ENCODE measurements around the gene RYR2. TPM values are rescaled to one million over a fixed set of nuclear protein-coding genes. Genes with fewer than 3 reads are reported as not detected.

RYR2 gene
- total RNA-seq, 2 experiments from 2014 or later, result not detected

- intact Hi-C loops (cut with micrococcal nuclease; ENCODE audit: unreplicated experiment), result no loop called here
- BruUV-seq (replicated peaks), result no TSS peak
- Histone ChIP-seq H3K9me2 (ENCODE audit: insufficient read depth, low read length) (no peaks in the 10 kb centered on the region), H3K9me3 (ENCODE audit: low read length) (no peaks in the 10 kb centered on the region), H3K4me1 (ENCODE audit: insufficient read depth, low read length, poor library complexity, severe bottlenecking) (no peaks in the 10 kb centered on the region), H4K20me1 (ENCODE audit: insufficient read depth, low read length) (no peaks in the 10 kb centered on the region), H3K79me2 (ENCODE audit: insufficient read depth, low read depth, low read length) (no peaks in the 10 kb centered on the region), H2AFZ (ENCODE audit: low read length) (no peak overlapping the region), H3K36me3 (ENCODE audit: insufficient read depth, low read length) (no peaks in the 10 kb centered on the region), H3K4me3 (ENCODE audit: low read depth, low read length, poor library complexity, severe bottlenecking) (no peak overlapping the region), H3K27ac (ENCODE audit: low read depth, low read length, poor library complexity, severe bottlenecking) (no peak overlapping the region), H3K4me2 (ENCODE audit: low read length) (no peak overlapping the region)
- no peak for TF ChIP-seq CTCF (conservative IDR thresholded peaks at IDR 0.05; ENCODE audit: low read length)
- TF ChIP-seq EZH2phosphoT487 (IDR thresholded peaks at IDR 0.05; ENCODE audit: borderline replicate concordance, low read depth, low read length), result no peak
- POLR2A ChIA-PET, result interaction anchor here (0.7 kb wide), 1 partner anchor 1548 kb away, joined by 3 read pairs; no protein-coding TSS in a partner anchor
- CTCF ChIA-PET (ENCODE audit: unreplicated experiment), result no interaction called here
- no peak for DNase-seq (ENCODE audit: low spot score)
Measured at GRCh38 chr1:237878406-237878805, 836.4 kb downstream of the RYR2 start.

- BruUV-seq (replicated peaks), result no TSS peak
- Histone ChIP-seq H3K36me3 (ENCODE audit: insufficient read depth, low read length) (no peaks in the 10 kb centered on the region), H3K9me2 (ENCODE audit: insufficient read depth, low read length) (no peaks in the 10 kb centered on the region), H2AFZ (ENCODE audit: low read length) (no peak overlapping the region), H3K9me3 (ENCODE audit: low read length) (no peaks in the 10 kb centered on the region), H3K79me2 (ENCODE audit: insufficient read depth, low read depth, low read length) (no peaks in the 10 kb centered on the region), H3K4me1 (ENCODE audit: insufficient read depth, low read length, poor library complexity, severe bottlenecking) (no peaks in the 10 kb centered on the region), H3K27ac (ENCODE audit: low read depth, low read length, poor library complexity, severe bottlenecking) (no peak overlapping the region), H3K4me2 (ENCODE audit: low read length) (no peak overlapping the region), H4K20me1 (ENCODE audit: insufficient read depth, low read length) (no peaks in the 10 kb centered on the region), H3K4me3 (ENCODE audit: low read depth, low read length, poor library complexity, severe bottlenecking) (no peak overlapping the region)
- no peak for DNase-seq (ENCODE audit: low spot score)
- ChIA-PET POLR2A (interaction anchor here (0.6 to 0.7 kb wide), 2 partner anchors 26 to 1549 kb away, joined by 3 read pairs; no protein-coding TSS in a partner anchor), CTCF (ENCODE audit: unreplicated experiment) (no interaction called here)
- TF ChIP-seq CTCF (conservative IDR thresholded peaks at IDR 0.05; ENCODE audit: low read length) (no peak), EZH2phosphoT487 (IDR thresholded peaks at IDR 0.05; ENCODE audit: borderline replicate concordance, low read depth, low read length) (no peak)
- intact Hi-C loops (cut with micrococcal nuclease; ENCODE audit: unreplicated experiment), result no loop called here
Measured at GRCh38 chr1:237879195-237879594, 837.2 kb downstream of the RYR2 start.

Small RNAs within 50 kb of the gene (microRNA-seq; reads per million reads assigned to microRNA genes)
- not detected for gene MIR4428 (ENCODE audit: borderline replicate concordance)

Small RNAs within 50 kb of the gene (small RNA-seq; reads per million reads assigned to genes)
- gene MIR4428 (not detected), gene RF00402 (not detected)

Other genes with a start within 250 kb of the RYR2 start
- 22.3 and 23.0 TPM in 2 replicates for gene MTR, start 246.9 kb upstream of the RYR2 start, total RNA-seq (2014; rRNA removed; shearing (Covaris generic))
- gene MTR, start 246.9 kb upstream of the RYR2 start, total RNA-seq (2022), result 59.0 and 63.8 TPM in 2 replicates
- not detected in 2 replicates for gene MT1HL1, start 37.7 kb upstream of the RYR2 start, total RNA-seq (2014; rRNA removed; shearing (Covaris generic))
- gene MT1HL1, start 37.7 kb upstream of the RYR2 start, total RNA-seq (2022), result not detected in 2 replicates